ENCODE results near the gene UBR1. TPM values are rescaled to one million over a fixed set of nuclear protein-coding genes. Genes with fewer than 3 reads are reported as not detected.
"Not testable (repeated sequence)": the region's sequence is repeated elsewhere in the genome, so short reads cannot be mapped to it uniquely, and the experiment has no call there.

The UBR1 gene
- total RNA-seq, 4 donors from 2014 or later: 39.3 to 50.5 (median 40.8) TPM

GRCh38 chr15:42973114-42973513, 132.7 kb downstream of the UBR1 start:
- WGBS, 2 donors: 78 to 92% methylated on average over 4 of the region's 4 CpGs
- Histone ChIP-seq H3K9me3 (no peaks in the 10 kb centered on the region), H3K36me3 (peaks cover 23 to 33% of the 10 kb centered on the region in 2 donors), H3K4me3 (replicated peaks in 1 of 3) (no peak overlapping the region), H3K27me3 (no peaks in the 10 kb centered on the region), H3K27ac (no peak overlapping the region), H3K4me1 (no peaks in the 10 kb centered on the region)
- intact Hi-C loops (cut with DNase I): no loop called here
- DNase-seq: no peak
- no peak for TF ChIP-seq CTCF (IDR thresholded peaks at IDR 0.05)
- TF ChIP-seq POLR2A (IDR thresholded peaks at IDR 0.05): no peak

- 96 to 100% methylated on average over 1 of the region's 1 CpG for WGBS, 2 donors
- Histone ChIP-seq H3K4me3 (replicated peaks in 1 of 3) (no peak overlapping the region), H3K4me1 (no peaks in the 10 kb centered on the region), H3K27me3 (no peaks in the 10 kb centered on the region), H3K9me3 (no peaks in the 10 kb centered on the region), H3K27ac (no peak overlapping the region), H3K36me3 (peaks cover 23 to 31% of the 10 kb centered on the region in 2 donors)
- no peak for TF ChIP-seq POLR2A (IDR thresholded peaks at IDR 0.05)
- no peak for TF ChIP-seq CTCF (IDR thresholded peaks at IDR 0.05)
- intact Hi-C loops (cut with DNase I): no loop called here
- DNase-seq: no peak
Observed at GRCh38 chr15:42971830-42972229, 134.0 kb downstream of the UBR1 start.

DNA sequence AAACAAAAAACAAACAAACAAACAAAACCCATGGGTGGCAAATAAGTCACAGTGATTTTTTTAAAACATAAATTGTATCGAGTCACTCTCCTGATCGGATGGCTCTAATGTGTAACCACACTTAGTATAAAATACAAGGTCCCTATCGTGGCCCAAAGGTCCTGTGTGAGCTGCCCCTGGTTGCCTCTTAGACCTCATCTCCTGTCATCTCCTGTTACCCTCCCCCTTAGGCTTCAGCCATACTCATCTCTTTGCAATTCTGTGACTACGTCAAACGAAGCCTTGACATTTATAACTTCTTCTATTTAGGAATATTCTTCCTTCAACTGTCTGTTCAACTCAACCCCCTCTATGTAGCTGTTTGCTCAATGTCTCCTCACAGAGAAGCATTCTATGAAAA, 141.4 kb downstream of the UBR1 start:
- Histone ChIP-seq H3K4me1 (no peaks in the 10 kb centered on the region), H3K9me3 (no peaks in the 10 kb centered on the region), H3K4me3 (replicated peaks in 1 of 3) (no peak overlapping the region), H3K27ac (no peak overlapping the region), H3K27me3 (no peaks in the 10 kb centered on the region), H3K36me3 (peaks cover 19 to 49% of the 10 kb centered on the region in 2 donors)
- intact Hi-C loops (cut with DNase I): no loop called here
- 96% methylated on average over 5 of the region's 5 CpGs for WGBS, 2 donors
- DNase-seq: no peak
- TF ChIP-seq POLR2A (IDR thresholded peaks at IDR 0.05): no peak
- TF ChIP-seq CTCF (IDR thresholded peaks at IDR 0.05): no peak

DNA sequence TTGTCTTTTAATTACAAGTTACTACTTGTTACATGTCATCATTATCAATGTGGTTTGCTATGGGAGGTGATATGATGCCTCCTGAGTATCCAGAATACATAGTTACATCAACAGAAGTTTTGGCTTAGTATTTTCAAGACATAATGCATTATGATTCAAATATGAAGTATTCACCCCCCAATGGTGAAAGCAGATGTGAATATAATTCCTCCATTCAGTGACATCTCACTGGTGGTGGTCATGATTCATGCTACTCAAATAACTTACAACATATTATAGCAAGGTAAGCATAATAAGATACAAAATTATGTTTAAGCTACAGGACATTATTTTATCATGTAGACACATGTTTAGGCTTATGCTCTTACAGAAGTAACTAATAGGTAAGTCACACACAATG, 150.3 kb downstream of the UBR1 start:
- Histone ChIP-seq H3K27ac (no peak overlapping the region), H3K4me3 (replicated peaks in 1 of 3) (no peak overlapping the region), H3K4me1 (no peaks in the 10 kb centered on the region), H3K9me3 (no peaks in the 10 kb centered on the region), H3K27me3 (no peaks in the 10 kb centered on the region), H3K36me3 (peaks cover 30 to 36% of the 10 kb centered on the region in 2 donors)
- intact Hi-C loops (cut with DNase I): no loop called here
- no peak for TF ChIP-seq CTCF (IDR thresholded peaks at IDR 0.05)
- no peak for TF ChIP-seq POLR2A (IDR thresholded peaks at IDR 0.05)
- no peak for DNase-seq

DNA sequence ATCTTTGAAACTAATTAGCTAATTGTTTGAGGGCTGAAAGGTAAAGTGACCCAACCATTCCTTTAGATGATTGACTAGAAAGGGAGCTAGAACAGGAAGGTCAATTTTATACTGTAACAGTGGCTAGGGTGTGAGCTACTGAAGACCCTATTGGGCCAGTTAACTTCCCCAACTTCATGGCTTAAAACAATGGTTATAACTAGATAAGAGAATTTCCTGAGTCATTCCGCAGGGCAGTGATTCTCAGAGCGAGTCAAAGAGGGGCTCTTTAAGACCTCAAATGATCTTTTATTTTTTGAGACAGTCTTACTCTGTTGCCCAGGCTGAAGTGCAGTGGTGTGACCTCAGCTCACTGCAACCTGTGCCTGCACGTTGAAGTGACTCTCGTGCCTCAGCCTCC, 151.5 kb downstream of the UBR1 start:
- WGBS, 2 donors: 96 to 99% methylated on average over 4 of the region's 4 CpGs
- intact Hi-C loops (cut with DNase I): no loop called here
- no peak for DNase-seq
- no peak overlapping the region for H3K27ac ChIP-seq
- TF ChIP-seq CTCF (IDR thresholded peaks at IDR 0.05) (no peak), POLR2A (IDR thresholded peaks at IDR 0.05) (no peak)
- H3K4me1 ChIP-seq: no peaks in the 10 kb centered on the region
- H3K27me3 ChIP-seq: no peaks in the 10 kb centered on the region
- no peaks in the 10 kb centered on the region for H3K9me3 ChIP-seq
- H3K36me3 ChIP-seq: peaks cover 29 to 33% of the 10 kb centered on the region in 2 donors
- H3K4me3 ChIP-seq (replicated peaks in 1 of 3): no peak overlapping the region

DNA sequence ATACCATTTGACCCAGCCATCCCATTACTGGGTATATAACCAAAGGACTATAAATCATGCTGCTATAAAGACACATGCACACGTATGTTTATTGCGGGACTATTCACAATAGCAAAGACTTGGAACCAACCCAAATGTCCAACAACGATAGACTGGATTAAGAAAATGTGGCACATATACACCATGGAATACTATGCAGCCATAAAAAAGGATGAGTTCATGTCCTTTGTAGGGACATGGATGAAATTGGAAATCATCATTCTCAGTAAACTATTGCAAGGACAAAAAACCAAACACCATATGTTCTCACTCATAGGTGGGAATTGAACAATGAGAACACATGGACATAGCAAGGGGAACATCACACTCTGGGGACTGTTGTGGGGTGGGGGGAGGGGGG, 156.9 kb downstream of the UBR1 start:
- intact Hi-C loops (cut with DNase I); H3K27me3 ChIP-seq; H3K9me3 ChIP-seq; DNase-seq; H3K4me3 ChIP-seq (replicated peaks in 1 of 3); H3K27ac ChIP-seq; H3K4me1 ChIP-seq: not testable (repeated sequence)
- 97 to 98% methylated on average over 3 of the region's 3 CpGs for WGBS, 2 donors
- H3K36me3 ChIP-seq: peaks cover 30% of the 10 kb centered on the region in 2 donors
